Endothelial cell of umbilical vein (primary cell): ENCODE measurements around the gene SLC34A1. TPM values are rescaled to one million over a fixed set of nuclear protein-coding genes. Genes with fewer than 3 reads are reported as not detected.

ENCODE experiments used
- BruUV-seq: library from RNA; stranded (reverse); fragments of 400-500 nt; replicated peaks from 2 replicates; lab custom pipeline; 2021; lab: Mats Ljungman, UMichigan
- CTCF ChIA-PET: fragments of 300-600, 350-600 bp; sonication (Branson Sonifier 250); formaldehyde crosslinking; loops from one replicate; lab custom pipeline; 2021; ENCODE audit warnings: antibody characterized with exemption, inconsistent platforms; lab: Charles Lee
- POLR2A ChIA-PET: fragments of 300-600, 350-600 bp; sonication (Branson Sonifier 250); formaldehyde crosslinking; loops from one replicate; lab custom pipeline; 2021; ENCODE audit warnings: antibody characterized with exemption, inconsistent platforms; lab: Charles Lee
- DNase-seq: peaks from one replicate; pipeline ENCODE4 v3.0.0-alpha.2; 2011; ENCODE audit warnings: low read depth, low spot score
- FAIRE-seq: peaks from 2 replicates; lab custom pipeline; 2011; peaks lifted over from hg19 to GRCh38; lab: Jason Lieb, UNC
- H2AFZ ChIP-seq: 2 replicates; pipeline ENCODE4 v1.6.0; 2012; ENCODE audit warnings: low read depth, low read length, control low read depth, inconsistent platforms
- H3K27ac ChIP-seq: 2 replicates; pipeline ENCODE4 v1.5.1; 2011; ENCODE audit warnings: low read depth, mild to moderate bottlenecking, control low read depth, low read length, moderate library complexity; ENCODE audit not compliant: insufficient read depth
- H3K27me3 ChIP-seq, 2 experiments: 2 replicates each; pipeline versions ENCODE4 v1.6.0 to v1.6.1; 2011; ENCODE audit warnings: low read length in 2 of 2, mixed read lengths in 1 of 2; ENCODE audit not compliant: control insufficient read depth in 2 of 2, insufficient read depth in 2 of 2
- H3K36me3 ChIP-seq, 2 experiments: 2 replicates in 1 of 2; 3 replicates in 1 of 2; pipeline ENCODE4 v1.5.1; 2011; ENCODE audit warnings: low read length in 2 of 2, mild to moderate bottlenecking in 1 of 2, moderate library complexity in 1 of 2; ENCODE audit not compliant: control insufficient read depth in 2 of 2, insufficient read depth in 2 of 2; ENCODE audit errors: extremely low read depth in 1 of 2
- H3K4me1 ChIP-seq: 3 replicates; pipeline ENCODE4 v1.5.1; 2011; ENCODE audit warnings: mild to moderate bottlenecking, low read length; ENCODE audit not compliant: control insufficient read depth, insufficient read depth; ENCODE audit errors: extremely low read depth
- H3K4me2 ChIP-seq: 2 replicates; pipeline ENCODE4 v1.6.1; 2011; ENCODE audit warnings: low read length, control low read depth, mixed read lengths; ENCODE audit not compliant: insufficient read depth
- H3K4me3 ChIP-seq, 3 experiments: fragments of 200-600 bp in 1 of 3; sonication (generic), shearing (Covaris generic) in 1 of 3; replicated peaks in 1 of 3; 2 replicates each; pipeline ENCODE4 v1.5.1; 2011 to 2016; ENCODE audit warnings: control low read depth in 3 of 3, low read length in 3 of 3, mild to moderate bottlenecking in 2 of 3, inconsistent platforms in 1 of 3, low read depth in 1 of 3, moderate library complexity in 1 of 3; ENCODE audit not compliant: insufficient read depth in 1 of 3
- H3K79me2 ChIP-seq: 2 replicates; pipeline ENCODE4 v1.6.0; 2012; ENCODE audit warnings: low read length, inconsistent platforms; ENCODE audit not compliant: control insufficient read depth, insufficient read depth
- H3K9ac ChIP-seq: replicated peaks from 2 replicates; pipeline ENCODE3; 2011; ENCODE audit warnings: low read length, control low read depth; ENCODE audit not compliant: insufficient read depth; ENCODE audit errors: extremely low read depth
- H3K9me1 ChIP-seq: replicated peaks from 3 replicates; pipeline ENCODE4 v1.6.0; 2011; ENCODE audit warnings: mild to moderate bottlenecking, low read length; ENCODE audit not compliant: control insufficient read depth, insufficient read depth; ENCODE audit errors: extremely low read depth
- H3K9me3 ChIP-seq: replicated peaks from 2 replicates; pipeline ENCODE4 v1.5.1; 2012; ENCODE audit warnings: low read length, inconsistent platforms; ENCODE audit not compliant: control insufficient read depth, insufficient read depth
- H4K20me1 ChIP-seq: replicated peaks from 2 replicates; pipeline ENCODE3; 2011; ENCODE audit warnings: mild to moderate bottlenecking, low read length; ENCODE audit not compliant: control insufficient read depth, insufficient read depth; ENCODE audit errors: extremely low read depth
- EZH2 ChIP-seq: IDR thresholded peaks from 2 replicates; pipeline ENCODE4 v1.6.1; 2012; ENCODE audit warnings: borderline replicate concordance, low read depth, mild to moderate bottlenecking, moderate library complexity, low read length, inconsistent platforms; ENCODE audit not compliant: severe bottlenecking
- FOS ChIP-seq: IDR thresholded peaks from 2 replicates; pipeline ENCODE4 v1.6.1; 2011; ENCODE audit warnings: mild to moderate bottlenecking, low read length, moderate library complexity, borderline replicate concordance; ENCODE audit not compliant: insufficient read depth
- GATA2 ChIP-seq: IDR thresholded peaks from 2 replicates; pipeline ENCODE4 v1.7.0; 2011; ENCODE audit warnings: low read depth, mild to moderate bottlenecking, moderate library complexity, mixed read lengths, low read length; ENCODE audit not compliant: insufficient read length, insufficient read depth
- JUN ChIP-seq: IDR thresholded peaks from 2 replicates; pipeline ENCODE4 v1.6.1; 2011; ENCODE audit warnings: borderline replicate concordance, low read depth; ENCODE audit not compliant: insufficient read length, insufficient read depth
- MYC ChIP-seq: IDR thresholded peaks from one replicate; pipeline ENCODE4 v1.6.1; 2011; ENCODE audit warnings: mild to moderate bottlenecking, low read depth, low read length
- POLR2A ChIP-seq: IDR thresholded peaks from 2 replicates; pipeline ENCODE4 v1.6.1; 2012; ENCODE audit warnings: low read depth, mild to moderate bottlenecking, control low read depth, low read length
- POLR2AphosphoS5 ChIP-seq: IDR thresholded peaks from 2 replicates; pipeline ENCODE4 v1.6.1; 2012; ENCODE audit warnings: low read depth, mild to moderate bottlenecking, control low read depth, low read length, moderate library complexity; ENCODE audit not compliant: insufficient read depth
- dilution Hi-C: fragments of 300-500 bp; cut with MboI; formaldehyde crosslinking; loops from one replicate; pipeline ENCODE4 v1.15.0; 2019; ENCODE audit warnings: low sequenced_read_pairs; ENCODE audit not compliant: extremely low pct_ligation_motif_present
- intact Hi-C: fragments of 100-400 bp; cut with micrococcal nuclease; formaldehyde crosslinking; loops from one replicate; pipeline ENCODE4 v1.10.0; 2022
- polyA plus RNA-seq, 4 experiments: library from polyadenylated mRNA; depleted of rRNA in 3 of 4; stranded (reverse) in 3 of 4; unstranded in 1 of 4; fragments of >200 nt; gene quantifications; 2 replicates each; pipeline versions ENCODE4 v1.2.1 to v1.2.3, GENCODE V29; 2011 to 2012; ENCODE audit warnings: missing spikeins in 1 of 4
- total RNA-seq: library from RNA; stranded (reverse); gene quantifications from 2 replicates; pipeline ENCODE4 v1.2.3, GENCODE V29; 2021
- TF ChIP-seq, protein P1 (sequence below), 2 donors: IDR thresholded peaks; 1 replicate in 1 of 2; 2 replicates in 1 of 2; pipeline ENCODE4 v1.5.1; 2011; ENCODE audit warnings: low read length in 2 of 2, mild to moderate bottlenecking in 2 of 2, moderate library complexity in 2 of 2, control low read depth in 1 of 2, inconsistent platforms in 1 of 2, low read depth in 1 of 2; ENCODE audit not compliant: insufficient read depth in 1 of 2; ENCODE audit errors: extremely low read depth in 1 of 2
- TF ChIP-seq, protein P2 (sequence below): IDR thresholded peaks from 2 replicates; pipeline ENCODE4 v1.6.1; 2011; ENCODE audit not compliant: insufficient read depth, insufficient read length

SLC34A1 gene
- total and polyA plus RNA-seq, 2 donors (not counting 3 experiments of a cell fraction or from before 2014, with no cell fraction given): not detected

DNA sequence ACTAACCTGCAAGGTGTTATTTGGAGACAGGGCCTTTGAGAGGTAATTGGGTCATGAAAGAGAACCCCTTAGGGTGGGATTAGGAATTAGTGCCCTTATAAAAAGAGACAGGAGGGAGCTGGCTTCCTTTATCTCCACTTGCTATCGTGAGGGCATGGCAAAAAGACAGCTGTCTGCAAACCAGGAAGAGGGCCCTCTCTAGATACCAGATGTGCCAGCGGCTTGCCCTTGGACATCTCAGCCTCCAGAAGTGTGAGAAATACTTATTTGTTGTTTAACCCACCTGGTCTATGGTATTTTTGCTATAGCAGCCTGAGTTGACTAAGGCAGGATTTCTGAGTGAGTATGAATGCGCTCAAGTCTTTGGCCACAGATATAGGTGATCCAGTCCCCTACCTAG, 27.5 kb upstream of the SLC34A1 start:
- Histone ChIP-seq H2AFZ (no peak overlapping the region), H3K4me1 (peaks cover 20% of the 10 kb centered on the region), H3K36me3 (no peaks in the 10 kb centered on the region), H3K4me3 (no peak overlapping the region), H3K27me3 (no peaks in the 10 kb centered on the region), H3K9me3 (no peaks in the 10 kb centered on the region), H4K20me1 (no peaks in the 10 kb centered on the region), H3K9me1 (no peaks in the 10 kb centered on the region), H3K27ac (no peak overlapping the region), H3K4me2 (no peak overlapping the region), H3K79me2 (no peaks in the 10 kb centered on the region), H3K9ac (no peak overlapping the region)
- BruUV-seq: no TSS peak
- FAIRE-seq (no peak), DNase-seq (no peak)
- no peak for TF ChIP-seq POLR2AphosphoS5
- no peak for TF ChIP-seq POLR2A
- no peak for TF ChIP-seq MYC
- no peak for TF ChIP-seq GATA2
- no peak for TF ChIP-seq JUN
- TF ChIP-seq, protein P1, sequence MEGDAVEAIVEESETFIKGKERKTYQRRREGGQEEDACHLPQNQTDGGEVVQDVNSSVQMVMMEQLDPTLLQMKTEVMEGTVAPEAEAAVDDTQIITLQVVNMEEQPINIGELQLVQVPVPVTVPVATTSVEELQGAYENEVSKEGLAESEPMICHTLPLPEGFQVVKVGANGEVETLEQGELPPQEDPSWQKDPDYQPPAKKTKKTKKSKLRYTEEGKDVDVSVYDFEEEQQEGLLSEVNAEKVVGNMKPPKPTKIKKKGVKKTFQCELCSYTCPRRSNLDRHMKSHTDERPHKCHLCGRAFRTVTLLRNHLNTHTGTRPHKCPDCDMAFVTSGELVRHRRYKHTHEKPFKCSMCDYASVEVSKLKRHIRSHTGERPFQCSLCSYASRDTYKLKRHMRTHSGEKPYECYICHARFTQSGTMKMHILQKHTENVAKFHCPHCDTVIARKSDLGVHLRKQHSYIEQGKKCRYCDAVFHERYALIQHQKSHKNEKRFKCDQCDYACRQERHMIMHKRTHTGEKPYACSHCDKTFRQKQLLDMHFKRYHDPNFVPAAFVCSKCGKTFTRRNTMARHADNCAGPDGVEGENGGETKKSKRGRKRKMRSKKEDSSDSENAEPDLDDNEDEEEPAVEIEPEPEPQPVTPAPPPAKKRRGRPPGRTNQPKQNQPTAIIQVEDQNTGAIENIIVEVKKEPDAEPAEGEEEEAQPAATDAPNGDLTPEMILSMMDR (IDR thresholded peaks at IDR 0.05; ENCODE audit: extremely low read depth in 1 of 2, insufficient read depth in 1 of 2, low read depth in 1 of 2, low read length in 2 of 2): no peak
- TF ChIP-seq, protein P2, sequence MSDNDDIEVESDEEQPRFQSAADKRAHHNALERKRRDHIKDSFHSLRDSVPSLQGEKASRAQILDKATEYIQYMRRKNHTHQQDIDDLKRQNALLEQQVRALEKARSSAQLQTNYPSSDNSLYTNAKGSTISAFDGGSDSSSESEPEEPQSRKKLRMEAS: no peak
- TF ChIP-seq EZH2: no peak
- TF ChIP-seq FOS: no peak
- ChIA-PET CTCF (interaction anchor here (1.0 to 6.3 kb wide), 4 partner anchors 10 to 29 kb away, joined by 3 to 31 read pairs (median 4); no protein-coding TSS in a partner anchor), POLR2A (no interaction called here)
- dilution Hi-C loops (no loop called here), intact Hi-C loops (no loop called here)
